Testis (tissue), 2 donors: ENCODE data around the gene PLK5.

Experiments
- POLR2A ChIP-seq: fragments of 450-650 bp; IDR thresholded peaks from one replicate; pipeline ENCODE4 v1.6.1; 2017; ENCODE audit warnings: antibody characterized with exemption, mild to moderate bottlenecking, moderate library complexity
- TF ChIP-seq, protein P1 (sequence below), 3 experiments: fragments of 450-650 bp in 2 of 3; fragments of 200-600 bp in 1 of 3; sonication (generic) in 1 of 3; IDR thresholded peaks; one replicate each; pipeline ENCODE4 v1.5.1; 2016 to 2019; ENCODE audit warnings: antibody characterized with exemption in 3 of 3, mild to moderate bottlenecking in 2 of 3, moderate library complexity in 1 of 3

DNA sequence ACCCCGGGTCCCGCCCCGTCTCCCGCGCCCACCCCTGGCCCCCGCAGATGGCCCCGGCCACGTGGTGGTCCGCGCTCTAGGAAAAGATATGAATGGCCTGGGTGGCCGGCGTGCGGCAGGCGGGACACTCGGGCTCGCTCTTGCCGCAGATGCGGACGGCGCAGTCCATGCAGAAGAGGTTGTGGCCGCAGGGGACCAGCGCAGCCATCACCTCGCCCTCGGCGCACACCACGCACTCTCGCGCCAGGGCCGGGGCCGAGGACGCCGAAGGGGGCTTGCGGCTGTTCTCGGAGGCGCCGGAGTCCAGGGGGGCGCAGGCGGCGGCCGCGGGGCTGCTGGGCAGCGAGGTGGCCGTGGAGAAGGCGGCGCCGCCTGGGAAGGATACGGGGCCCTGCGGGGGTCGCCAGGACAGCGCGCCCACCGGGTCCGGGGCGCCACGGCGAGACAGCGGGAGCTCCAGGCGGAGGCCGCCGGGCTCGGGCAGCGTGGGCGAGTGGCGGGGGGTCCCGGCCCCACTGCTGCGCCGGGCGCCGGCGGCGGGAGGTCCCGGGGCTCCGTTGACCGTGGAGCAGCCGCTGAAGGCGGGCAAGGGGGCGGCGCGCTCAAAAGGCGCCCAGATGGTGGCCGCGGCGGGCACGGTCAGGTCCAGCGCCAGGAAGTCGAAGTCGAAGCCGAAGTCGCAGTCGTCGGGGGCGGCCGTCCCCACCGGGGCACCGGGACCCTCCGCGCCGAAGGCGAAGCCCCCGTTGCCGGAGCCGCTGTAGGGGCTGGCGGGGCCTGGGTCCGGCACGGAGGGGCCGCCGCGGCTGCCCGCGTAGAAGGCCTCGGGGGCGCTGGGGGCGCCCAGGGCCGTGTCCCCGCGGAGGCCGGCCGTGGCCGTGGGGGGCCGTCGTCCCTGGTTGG lies 31.9 kb downstream of the PLK5 start:
- TF ChIP-seq, protein P1, sequence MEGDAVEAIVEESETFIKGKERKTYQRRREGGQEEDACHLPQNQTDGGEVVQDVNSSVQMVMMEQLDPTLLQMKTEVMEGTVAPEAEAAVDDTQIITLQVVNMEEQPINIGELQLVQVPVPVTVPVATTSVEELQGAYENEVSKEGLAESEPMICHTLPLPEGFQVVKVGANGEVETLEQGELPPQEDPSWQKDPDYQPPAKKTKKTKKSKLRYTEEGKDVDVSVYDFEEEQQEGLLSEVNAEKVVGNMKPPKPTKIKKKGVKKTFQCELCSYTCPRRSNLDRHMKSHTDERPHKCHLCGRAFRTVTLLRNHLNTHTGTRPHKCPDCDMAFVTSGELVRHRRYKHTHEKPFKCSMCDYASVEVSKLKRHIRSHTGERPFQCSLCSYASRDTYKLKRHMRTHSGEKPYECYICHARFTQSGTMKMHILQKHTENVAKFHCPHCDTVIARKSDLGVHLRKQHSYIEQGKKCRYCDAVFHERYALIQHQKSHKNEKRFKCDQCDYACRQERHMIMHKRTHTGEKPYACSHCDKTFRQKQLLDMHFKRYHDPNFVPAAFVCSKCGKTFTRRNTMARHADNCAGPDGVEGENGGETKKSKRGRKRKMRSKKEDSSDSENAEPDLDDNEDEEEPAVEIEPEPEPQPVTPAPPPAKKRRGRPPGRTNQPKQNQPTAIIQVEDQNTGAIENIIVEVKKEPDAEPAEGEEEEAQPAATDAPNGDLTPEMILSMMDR (IDR thresholded peaks at IDR 0.05): no peak
- no peak for TF ChIP-seq POLR2A
